ENCODE results near the gene CATSPERE.

DNA sequence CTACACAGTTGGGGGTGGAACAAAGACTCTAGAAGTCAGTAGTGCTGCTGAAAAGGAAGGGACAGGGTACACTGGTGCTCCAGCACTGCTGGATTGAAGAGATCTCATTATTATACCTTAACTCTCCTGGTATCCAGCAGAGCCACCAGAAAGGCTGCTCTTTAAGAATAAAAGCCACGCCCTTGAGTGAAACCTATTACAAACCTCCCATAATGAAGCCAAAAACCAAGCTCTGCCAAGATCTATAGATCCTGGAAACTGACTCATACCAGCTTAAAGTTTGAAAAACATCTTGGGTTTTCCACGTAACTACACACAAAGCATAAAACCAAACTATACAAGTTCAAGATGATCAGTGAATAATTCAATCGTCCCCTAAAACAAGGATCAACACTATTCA is 47.3 kb upstream of the CATSPERE start:
- TF ChIP-seq RAD21 (IDR thresholded peaks at IDR 0.05; ENCODE audit: low read depth) (no peak), YY1 (IDR thresholded peaks at IDR 0.05; ENCODE audit: low read depth) (no peak), NFIC (IDR thresholded peaks at IDR 0.05) (no peak), TAF1 (IDR thresholded peaks at IDR 0.05; ENCODE audit: low read depth) (no peak), FOXM1 (IDR thresholded peaks at IDR 0.05; ENCODE audit: borderline replicate concordance, low read depth) (no peak)
- TF ChIP-seq, protein P1, sequence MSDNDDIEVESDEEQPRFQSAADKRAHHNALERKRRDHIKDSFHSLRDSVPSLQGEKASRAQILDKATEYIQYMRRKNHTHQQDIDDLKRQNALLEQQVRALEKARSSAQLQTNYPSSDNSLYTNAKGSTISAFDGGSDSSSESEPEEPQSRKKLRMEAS (IDR thresholded peaks at IDR 0.05) = no peak
- TF ChIP-seq, protein P2, sequence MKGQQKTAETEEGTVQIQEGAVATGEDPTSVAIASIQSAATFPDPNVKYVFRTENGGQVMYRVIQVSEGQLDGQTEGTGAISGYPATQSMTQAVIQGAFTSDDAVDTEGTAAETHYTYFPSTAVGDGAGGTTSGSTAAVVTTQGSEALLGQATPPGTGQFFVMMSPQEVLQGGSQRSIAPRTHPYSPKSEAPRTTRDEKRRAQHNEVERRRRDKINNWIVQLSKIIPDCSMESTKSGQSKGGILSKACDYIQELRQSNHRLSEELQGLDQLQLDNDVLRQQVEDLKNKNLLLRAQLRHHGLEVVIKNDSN (IDR thresholded peaks at IDR 0.05) = no peak
- TF ChIP-seq, protein P3, sequence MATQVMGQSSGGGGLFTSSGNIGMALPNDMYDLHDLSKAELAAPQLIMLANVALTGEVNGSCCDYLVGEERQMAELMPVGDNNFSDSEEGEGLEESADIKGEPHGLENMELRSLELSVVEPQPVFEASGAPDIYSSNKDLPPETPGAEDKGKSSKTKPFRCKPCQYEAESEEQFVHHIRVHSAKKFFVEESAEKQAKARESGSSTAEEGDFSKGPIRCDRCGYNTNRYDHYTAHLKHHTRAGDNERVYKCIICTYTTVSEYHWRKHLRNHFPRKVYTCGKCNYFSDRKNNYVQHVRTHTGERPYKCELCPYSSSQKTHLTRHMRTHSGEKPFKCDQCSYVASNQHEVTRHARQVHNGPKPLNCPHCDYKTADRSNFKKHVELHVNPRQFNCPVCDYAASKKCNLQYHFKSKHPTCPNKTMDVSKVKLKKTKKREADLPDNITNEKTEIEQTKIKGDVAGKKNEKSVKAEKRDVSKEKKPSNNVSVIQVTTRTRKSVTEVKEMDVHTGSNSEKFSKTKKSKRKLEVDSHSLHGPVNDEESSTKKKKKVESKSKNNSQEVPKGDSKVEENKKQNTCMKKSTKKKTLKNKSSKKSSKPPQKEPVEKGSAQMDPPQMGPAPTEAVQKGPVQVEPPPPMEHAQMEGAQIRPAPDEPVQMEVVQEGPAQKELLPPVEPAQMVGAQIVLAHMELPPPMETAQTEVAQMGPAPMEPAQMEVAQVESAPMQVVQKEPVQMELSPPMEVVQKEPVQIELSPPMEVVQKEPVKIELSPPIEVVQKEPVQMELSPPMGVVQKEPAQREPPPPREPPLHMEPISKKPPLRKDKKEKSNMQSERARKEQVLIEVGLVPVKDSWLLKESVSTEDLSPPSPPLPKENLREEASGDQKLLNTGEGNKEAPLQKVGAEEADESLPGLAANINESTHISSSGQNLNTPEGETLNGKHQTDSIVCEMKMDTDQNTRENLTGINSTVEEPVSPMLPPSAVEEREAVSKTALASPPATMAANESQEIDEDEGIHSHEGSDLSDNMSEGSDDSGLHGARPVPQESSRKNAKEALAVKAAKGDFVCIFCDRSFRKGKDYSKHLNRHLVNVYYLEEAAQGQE (IDR thresholded peaks at IDR 0.05; ENCODE audit: low read depth) = no peak

All from Ishikawa (cell line).